WTC11 (cell line): ENCODE results near the gene SPATS2. TPM values are rescaled to one million over a fixed set of nuclear protein-coding genes. Genes with fewer than 3 reads are reported as not detected.

Experiments
- ATAC-seq: fragments of 200-7000 bp; cut with Tn5 transposase; 2 replicates; pipeline ENCODE4 v1.10.0; 2021; ENCODE audit warnings: mild to moderate bottlenecking, moderate library complexity
- CTCF ChIA-PET: fragments of 300-600 bp; sonication (Branson Sonifier 250); formaldehyde crosslinking; loops from one replicate; lab custom pipeline; 2021; ENCODE audit warnings: antibody characterized with exemption; lab: Charles Lee
- POLR2A ChIA-PET: fragments of 350-600 bp; sonication (Branson Sonifier 250); formaldehyde crosslinking; loops from one replicate; lab custom pipeline; 2021; ENCODE audit warnings: antibody characterized with exemption; lab: Charles Lee
- DNase-seq: peaks from one replicate; pipeline ENCODE4 v3.0.0; 2021; ENCODE audit warnings: low spot score
- H3K27ac Mint-ChIP-seq: 2 replicates; pipeline ENCODE4 v1.8.0; 2021; ENCODE audit warnings: mixed read lengths
- H3K27me3 Mint-ChIP-seq: 2 replicates; pipeline ENCODE4 v1.8.0; 2021; ENCODE audit warnings: low read depth, mild to moderate bottlenecking, moderate library complexity, mixed read lengths
- H3K36me3 Mint-ChIP-seq: 2 replicates; pipeline ENCODE4 v1.8.0; 2021; ENCODE audit warnings: mixed read lengths
- H3K4me1 Mint-ChIP-seq: 2 replicates; pipeline ENCODE4 v1.8.0; 2022; ENCODE audit warnings: mixed read lengths
- H3K4me3 Mint-ChIP-seq: 2 replicates; pipeline ENCODE4 v1.8.0; 2021; ENCODE audit warnings: mild to moderate bottlenecking, moderate library complexity, mixed read lengths
- H3K9me3 Mint-ChIP-seq: 2 replicates; pipeline ENCODE4 v1.8.0; 2021; ENCODE audit warnings: mixed read lengths
- FOXJ3 ChIP-seq: sonication (generic); formaldehyde crosslinking; IDR thresholded peaks from 2 replicates; pipeline ENCODE4 v1.9.0; 2021; ENCODE audit warnings: missing genetic modification reagents, mild to moderate bottlenecking, borderline replicate concordance
- FOXK1 ChIP-seq: sonication (generic); formaldehyde crosslinking; IDR thresholded peaks from 2 replicates; pipeline ENCODE4 v1.8.0; 2022; ENCODE audit warnings: mild to moderate bottlenecking, moderate library complexity, missing genetic modification reagents
- GRHL2 ChIP-seq: fragments of 250-450 bp; sonication (Bioruptor Pico); IDR thresholded peaks from 2 replicates; pipeline ENCODE4 v1.8.0; 2022; ENCODE audit warnings: mild to moderate bottlenecking, moderate library complexity; ENCODE audit not compliant: insufficient replicate concordance, severe bottlenecking
- MXD4 ChIP-seq: fragments of 250-450 bp; sonication (Bioruptor Pico); IDR thresholded peaks from 2 replicates; pipeline ENCODE4 v1.8.0; 2021; ENCODE audit warnings: mild to moderate bottlenecking, moderate library complexity, borderline replicate concordance
- MYBL2 ChIP-seq: sonication (generic); formaldehyde crosslinking; IDR thresholded peaks from 2 replicates; pipeline ENCODE4 v1.8.1; 2023; ENCODE audit warnings: mild to moderate bottlenecking, moderate library complexity, missing genetic modification reagents
- NFATC4 ChIP-seq: fragments of 250-450 bp; sonication (Bioruptor Pico); IDR thresholded peaks from 2 replicates; pipeline ENCODE4 v1.9.0; 2021; ENCODE audit warnings: mild to moderate bottlenecking
- NR1H2 ChIP-seq: sonication (generic); formaldehyde crosslinking; IDR thresholded peaks from 2 replicates; pipeline ENCODE4 v1.9.0; 2021; ENCODE audit warnings: mild to moderate bottlenecking, moderate library complexity, missing genetic modification reagents
- PRRX2 ChIP-seq: fragments of 250-450 bp; sonication (Bioruptor Pico); IDR thresholded peaks from 2 replicates; pipeline ENCODE4 v1.8.0; 2021; ENCODE audit warnings: mild to moderate bottlenecking
- RORB ChIP-seq: fragments of 250-450 bp; sonication (Bioruptor Pico); IDR thresholded peaks from 2 replicates; pipeline ENCODE4 v1.9.0; 2021; ENCODE audit warnings: mild to moderate bottlenecking
- SMAD4 ChIP-seq: sonication (generic); formaldehyde crosslinking; IDR thresholded peaks from 2 replicates; pipeline ENCODE4 v1.8.0; 2022; ENCODE audit warnings: mild to moderate bottlenecking, missing genetic modification reagents
- SP1 ChIP-seq: sonication (generic); formaldehyde crosslinking; conservative IDR thresholded peaks from 2 replicates; pipeline ENCODE4 v1.8.1; 2022; ENCODE audit warnings: missing genetic modification reagents
- ZMAT4 ChIP-seq: fragments of 250-450 bp; sonication (Bioruptor Pico); IDR thresholded peaks from 2 replicates; pipeline ENCODE4 v1.9.0; 2021; ENCODE audit warnings: mild to moderate bottlenecking
- ZNF138 ChIP-seq: sonication (generic); formaldehyde crosslinking; conservative IDR thresholded peaks from 2 replicates; pipeline ENCODE4 v1.8.1; 2022; ENCODE audit warnings: mild to moderate bottlenecking, moderate library complexity, missing genetic modification reagents
- ZNF425 ChIP-seq: fragments of 250-450 bp; sonication (Bioruptor Pico); conservative IDR thresholded peaks from 2 replicates; pipeline ENCODE4 v1.9.0; 2021; ENCODE audit warnings: mild to moderate bottlenecking
- total RNA-seq: library from RNA; stranded (reverse); gene quantifications from 3 replicates; pipeline ENCODE4 v1.2.3, GENCODE V29; 2021
- TF ChIP-seq, protein P1 (sequence below): sonication (generic); formaldehyde crosslinking; IDR thresholded peaks from 2 replicates; pipeline ENCODE4 v1.8.1; 2023; ENCODE audit warnings: mild to moderate bottlenecking, missing genetic modification reagents
- TF ChIP-seq, protein P2 (sequence below): fragments of 250-450 bp; sonication (Bioruptor Pico); IDR thresholded peaks from 2 replicates; pipeline ENCODE4 v1.9.0; 2021; ENCODE audit warnings: moderate library complexity, mild to moderate bottlenecking, inconsistent platforms, borderline replicate concordance
- TF ChIP-seq, protein P3 (sequence below): fragments of 200-600 bp; IDR thresholded peaks from 2 replicates; pipeline ENCODE4 v1.8.0; 2022; ENCODE audit warnings: antibody characterized with exemption
- TF ChIP-seq, protein P4 (sequence below): sonication (generic); formaldehyde crosslinking; IDR thresholded peaks from 2 replicates; pipeline ENCODE4 v1.8.1; 2023; ENCODE audit warnings: mild to moderate bottlenecking, missing genetic modification reagents, moderate library complexity
- TF ChIP-seq, protein P5 (sequence below): sonication (generic); formaldehyde crosslinking; IDR thresholded peaks from 2 replicates; pipeline ENCODE4 v1.8.0; 2023; ENCODE audit warnings: missing genetic modification reagents, mild to moderate bottlenecking, borderline replicate concordance

SPATS2 gene
- total RNA-seq, 1 experiment from 2014 or later: 25.9 TPM

GRCh38 chr12:49501895-49502294 is 134.6 kb downstream of the SPATS2 start:
- ChIA-PET POLR2A (no interaction called here), CTCF (no interaction called here)
- TF ChIP-seq, protein P1, sequence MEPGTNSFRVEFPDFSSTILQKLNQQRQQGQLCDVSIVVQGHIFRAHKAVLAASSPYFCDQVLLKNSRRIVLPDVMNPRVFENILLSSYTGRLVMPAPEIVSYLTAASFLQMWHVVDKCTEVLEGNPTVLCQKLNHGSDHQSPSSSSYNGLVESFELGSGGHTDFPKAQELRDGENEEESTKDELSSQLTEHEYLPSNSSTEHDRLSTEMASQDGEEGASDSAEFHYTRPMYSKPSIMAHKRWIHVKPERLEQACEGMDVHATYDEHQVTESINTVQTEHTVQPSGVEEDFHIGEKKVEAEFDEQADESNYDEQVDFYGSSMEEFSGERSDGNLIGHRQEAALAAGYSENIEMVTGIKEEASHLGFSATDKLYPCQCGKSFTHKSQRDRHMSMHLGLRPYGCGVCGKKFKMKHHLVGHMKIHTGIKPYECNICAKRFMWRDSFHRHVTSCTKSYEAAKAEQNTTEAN (CRISPR knock-in tag): no peak
- TF ChIP-seq, protein P2, sequence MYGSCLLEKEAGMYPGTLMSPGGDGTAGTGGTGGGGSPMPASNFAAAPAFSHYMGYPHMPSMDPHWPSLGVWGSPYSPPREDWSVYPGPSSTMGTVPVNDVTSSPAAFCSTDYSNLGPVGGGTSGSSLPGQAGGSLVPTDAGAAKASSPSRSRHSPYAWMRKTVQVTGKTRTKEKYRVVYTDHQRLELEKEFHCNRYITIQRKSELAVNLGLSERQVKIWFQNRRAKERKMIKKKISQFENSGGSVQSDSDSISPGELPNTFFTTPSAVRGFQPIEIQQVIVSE (CRISPR knock-in tag): no peak
- TF ChIP-seq NFATC4 (no peak), PRRX2 (CRISPR knock-in tag) (no peak), MYBL2 (CRISPR knock-in tag) (no peak), SMAD4 (no peak), GRHL2 (CRISPR knock-in tag) (no peak), RORB (no peak), SP1 (CRISPR knock-in tag) (no peak), FOXK1 (CRISPR knock-in tag) (no peak), MXD4 (CRISPR knock-in tag) (no peak), FOXJ3 (no peak), ZNF425 (no peak), ZMAT4 (CRISPR knock-in tag) (no peak), NR1H2 (CRISPR knock-in tag) (no peak)
- TF ChIP-seq, protein P3, sequence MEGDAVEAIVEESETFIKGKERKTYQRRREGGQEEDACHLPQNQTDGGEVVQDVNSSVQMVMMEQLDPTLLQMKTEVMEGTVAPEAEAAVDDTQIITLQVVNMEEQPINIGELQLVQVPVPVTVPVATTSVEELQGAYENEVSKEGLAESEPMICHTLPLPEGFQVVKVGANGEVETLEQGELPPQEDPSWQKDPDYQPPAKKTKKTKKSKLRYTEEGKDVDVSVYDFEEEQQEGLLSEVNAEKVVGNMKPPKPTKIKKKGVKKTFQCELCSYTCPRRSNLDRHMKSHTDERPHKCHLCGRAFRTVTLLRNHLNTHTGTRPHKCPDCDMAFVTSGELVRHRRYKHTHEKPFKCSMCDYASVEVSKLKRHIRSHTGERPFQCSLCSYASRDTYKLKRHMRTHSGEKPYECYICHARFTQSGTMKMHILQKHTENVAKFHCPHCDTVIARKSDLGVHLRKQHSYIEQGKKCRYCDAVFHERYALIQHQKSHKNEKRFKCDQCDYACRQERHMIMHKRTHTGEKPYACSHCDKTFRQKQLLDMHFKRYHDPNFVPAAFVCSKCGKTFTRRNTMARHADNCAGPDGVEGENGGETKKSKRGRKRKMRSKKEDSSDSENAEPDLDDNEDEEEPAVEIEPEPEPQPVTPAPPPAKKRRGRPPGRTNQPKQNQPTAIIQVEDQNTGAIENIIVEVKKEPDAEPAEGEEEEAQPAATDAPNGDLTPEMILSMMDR: no peak
- Mint-ChIP-seq H3K27ac (no peak overlapping the region), H3K4me1 (no peaks in the 10 kb centered on the region), H3K36me3 (peaks cover 29% of the 10 kb centered on the region), H3K9me3 (peaks cover 3% of the 10 kb centered on the region; the same call in 1 of the 2 replicates), H3K4me3 (no peak overlapping the region), H3K27me3 (no peaks in the 10 kb centered on the region)
- DNase-seq (no peak), ATAC-seq (no peak)

GRCh38 chr12:49502590-49502989 is 135.3 kb downstream of the SPATS2 start:
- TF ChIP-seq, protein P4, sequence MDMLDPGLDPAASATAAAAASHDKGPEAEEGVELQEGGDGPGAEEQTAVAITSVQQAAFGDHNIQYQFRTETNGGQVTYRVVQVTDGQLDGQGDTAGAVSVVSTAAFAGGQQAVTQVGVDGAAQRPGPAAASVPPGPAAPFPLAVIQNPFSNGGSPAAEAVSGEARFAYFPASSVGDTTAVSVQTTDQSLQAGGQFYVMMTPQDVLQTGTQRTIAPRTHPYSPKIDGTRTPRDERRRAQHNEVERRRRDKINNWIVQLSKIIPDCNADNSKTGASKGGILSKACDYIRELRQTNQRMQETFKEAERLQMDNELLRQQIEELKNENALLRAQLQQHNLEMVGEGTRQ: no peak
- TF ChIP-seq SMAD4 (no peak), ZNF138 (CRISPR knock-in tag) (no peak), NFATC4 (no peak), ZMAT4 (CRISPR knock-in tag) (no peak)
- TF ChIP-seq, protein P5, sequence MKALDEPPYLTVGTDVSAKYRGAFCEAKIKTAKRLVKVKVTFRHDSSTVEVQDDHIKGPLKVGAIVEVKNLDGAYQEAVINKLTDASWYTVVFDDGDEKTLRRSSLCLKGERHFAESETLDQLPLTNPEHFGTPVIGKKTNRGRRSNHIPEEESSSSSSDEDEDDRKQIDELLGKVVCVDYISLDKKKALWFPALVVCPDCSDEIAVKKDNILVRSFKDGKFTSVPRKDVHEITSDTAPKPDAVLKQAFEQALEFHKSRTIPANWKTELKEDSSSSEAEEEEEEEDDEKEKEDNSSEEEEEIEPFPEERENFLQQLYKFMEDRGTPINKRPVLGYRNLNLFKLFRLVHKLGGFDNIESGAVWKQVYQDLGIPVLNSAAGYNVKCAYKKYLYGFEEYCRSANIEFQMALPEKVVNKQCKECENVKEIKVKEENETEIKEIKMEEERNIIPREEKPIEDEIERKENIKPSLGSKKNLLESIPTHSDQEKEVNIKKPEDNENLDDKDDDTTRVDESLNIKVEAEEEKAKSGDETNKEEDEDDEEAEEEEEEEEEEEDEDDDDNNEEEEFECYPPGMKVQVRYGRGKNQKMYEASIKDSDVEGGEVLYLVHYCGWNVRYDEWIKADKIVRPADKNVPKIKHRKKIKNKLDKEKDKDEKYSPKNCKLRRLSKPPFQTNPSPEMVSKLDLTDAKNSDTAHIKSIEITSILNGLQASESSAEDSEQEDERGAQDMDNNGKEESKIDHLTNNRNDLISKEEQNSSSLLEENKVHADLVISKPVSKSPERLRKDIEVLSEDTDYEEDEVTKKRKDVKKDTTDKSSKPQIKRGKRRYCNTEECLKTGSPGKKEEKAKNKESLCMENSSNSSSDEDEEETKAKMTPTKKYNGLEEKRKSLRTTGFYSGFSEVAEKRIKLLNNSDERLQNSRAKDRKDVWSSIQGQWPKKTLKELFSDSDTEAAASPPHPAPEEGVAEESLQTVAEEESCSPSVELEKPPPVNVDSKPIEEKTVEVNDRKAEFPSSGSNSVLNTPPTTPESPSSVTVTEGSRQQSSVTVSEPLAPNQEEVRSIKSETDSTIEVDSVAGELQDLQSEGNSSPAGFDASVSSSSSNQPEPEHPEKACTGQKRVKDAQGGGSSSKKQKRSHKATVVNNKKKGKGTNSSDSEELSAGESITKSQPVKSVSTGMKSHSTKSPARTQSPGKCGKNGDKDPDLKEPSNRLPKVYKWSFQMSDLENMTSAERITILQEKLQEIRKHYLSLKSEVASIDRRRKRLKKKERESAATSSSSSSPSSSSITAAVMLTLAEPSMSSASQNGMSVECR (CRISPR knock-in tag): no peak
- TF ChIP-seq, all 79 proteins: peak for 0
- H3K27ac Mint-ChIP-seq: no peak overlapping the region
- H3K9me3 Mint-ChIP-seq: peaks cover 3% of the 10 kb centered on the region; the same call in 1 of the 2 replicates
- no peak overlapping the region for H3K4me3 Mint-ChIP-seq
- H3K27me3 Mint-ChIP-seq: no peaks in the 10 kb centered on the region
- DNase-seq: no peak
- ChIA-PET POLR2A (no interaction called here), CTCF (interaction anchor here (1.6 kb wide), 1 partner anchor 144 kb away, joined by 11 read pairs; no protein-coding TSS in a partner anchor)
- peaks cover 29% of the 10 kb centered on the region for H3K36me3 Mint-ChIP-seq
- no peaks in the 10 kb centered on the region for H3K4me1 Mint-ChIP-seq
- no peak for ATAC-seq
